Esophagus muscularis mucosa (tissue), 3 donors: ENCODE measurements around the gene RPL10A.

ENCODE experiments used
- CTCF ChIP-seq, 3 experiments: fragments of 200-600 bp in 2 of 3; fragments of 450-650 bp in 1 of 3; sonication (generic) in 2 of 3; IDR thresholded peaks; one replicate each; pipeline ENCODE4 v1.5.1; 2017 to 2019; ENCODE audit warnings: antibody characterized with exemption in 3 of 3, mild to moderate bottlenecking in 2 of 3, moderate library complexity in 1 of 3
- EP300 ChIP-seq: sonication (generic); formaldehyde crosslinking; IDR thresholded peaks from one replicate; pipeline ENCODE4 v1.6.1; 2017; ENCODE audit warnings: antibody characterized with exemption

DNA sequence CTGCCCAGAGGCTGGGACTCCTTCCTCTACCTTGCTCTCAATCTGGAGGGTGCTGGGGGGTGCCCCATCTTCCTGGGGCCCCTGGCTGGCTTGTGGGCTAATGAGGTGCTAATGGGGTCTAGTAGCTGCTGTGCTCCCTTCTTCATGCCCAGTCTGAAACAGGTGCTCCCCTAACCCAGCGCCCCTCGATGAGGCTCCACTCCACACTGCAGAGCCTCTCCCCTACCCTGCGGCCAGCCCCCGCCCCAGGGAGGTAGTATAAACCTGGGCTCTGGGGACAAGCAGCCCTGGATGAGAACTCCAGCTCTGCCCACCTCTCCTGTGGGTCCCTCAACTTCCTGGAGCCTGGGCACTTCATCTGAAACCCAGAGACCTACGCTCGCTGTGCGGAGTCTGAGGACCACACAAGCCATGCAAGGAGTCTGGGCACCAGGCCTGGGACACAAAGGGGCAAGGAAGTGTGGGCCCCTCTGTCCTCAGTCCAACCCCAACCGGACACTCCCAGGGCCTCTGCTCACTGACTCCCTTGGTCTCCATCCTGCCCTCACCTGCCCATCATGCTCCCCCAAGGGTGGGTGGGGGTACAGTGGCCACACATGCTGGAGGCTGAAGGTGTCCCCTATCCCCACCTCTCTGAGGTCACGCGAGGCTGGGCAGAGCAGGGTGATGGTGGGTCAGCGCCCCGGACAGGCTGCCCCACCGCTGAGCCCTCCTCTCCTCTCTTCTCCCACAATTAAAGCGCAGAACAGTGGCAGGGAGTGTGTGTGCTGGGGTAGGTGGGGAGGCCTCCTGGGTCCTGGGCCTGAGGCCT, 6.1 kb downstream of the RPL10A start:
- no peak for TF ChIP-seq CTCF (IDR thresholded peaks at IDR 0.05)
- no peak for TF ChIP-seq EP300
